Measurements from ENCODE around the gene RPL22L1.

DNA sequence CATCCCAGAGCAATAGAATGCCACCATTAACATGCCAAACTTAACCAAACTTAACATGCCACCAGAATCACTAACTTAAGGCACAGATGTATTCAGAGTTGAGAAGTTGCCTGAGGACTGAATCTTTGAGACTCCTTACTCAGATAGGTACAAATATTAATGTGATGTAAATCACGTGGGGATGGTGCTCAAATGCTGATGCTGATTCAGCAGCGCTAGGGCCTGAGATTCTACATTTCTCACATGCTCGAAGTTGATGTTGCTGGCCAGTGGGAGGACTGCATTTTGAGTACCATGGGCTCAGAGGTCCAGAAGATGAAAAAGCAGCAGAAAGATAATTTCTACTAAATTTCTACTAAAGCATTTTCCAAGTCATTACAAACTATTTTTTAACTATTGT lies 54.1 kb downstream of the RPL22L1 start:
- no peak for TF ChIP-seq CTCF (IDR thresholded peaks at IDR 0.05)
- no peak for TF ChIP-seq JUNB (IDR thresholded peaks at IDR 0.05)
- TF ChIP-seq SREBF2 (IDR thresholded peaks at IDR 0.05) = no peak
- TF ChIP-seq KDM1A (IDR thresholded peaks at IDR 0.05; ENCODE audit: low read depth) = no peak
- no peak for TF ChIP-seq KDM5A (IDR thresholded peaks at IDR 0.05)
- no peak for TF ChIP-seq CHD2 (IDR thresholded peaks at IDR 0.05; ENCODE audit: low read length, partially characterized antibody)
- TF ChIP-seq CHD4 (IDR thresholded peaks at IDR 0.05; ENCODE audit: borderline replicate concordance) = no peak
- no peak for TF ChIP-seq PHF8 (IDR thresholded peaks at IDR 0.05; ENCODE audit: borderline replicate concordance, low read depth)
- TF ChIP-seq ZFP36 (IDR thresholded peaks at IDR 0.05; ENCODE audit: borderline replicate concordance, partially characterized antibody) = no peak
- no peak for TF ChIP-seq FOSB (CRISPR knock-in tag; IDR thresholded peaks at IDR 0.05)
- TF ChIP-seq MAZ (IDR thresholded peaks at IDR 0.05; ENCODE audit: borderline replicate concordance, low read depth, low read length) = no peak
- TF ChIP-seq, protein P1, sequence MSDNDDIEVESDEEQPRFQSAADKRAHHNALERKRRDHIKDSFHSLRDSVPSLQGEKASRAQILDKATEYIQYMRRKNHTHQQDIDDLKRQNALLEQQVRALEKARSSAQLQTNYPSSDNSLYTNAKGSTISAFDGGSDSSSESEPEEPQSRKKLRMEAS (IDR thresholded peaks at IDR 0.05) = no peak
- TF ChIP-seq, protein P2, sequence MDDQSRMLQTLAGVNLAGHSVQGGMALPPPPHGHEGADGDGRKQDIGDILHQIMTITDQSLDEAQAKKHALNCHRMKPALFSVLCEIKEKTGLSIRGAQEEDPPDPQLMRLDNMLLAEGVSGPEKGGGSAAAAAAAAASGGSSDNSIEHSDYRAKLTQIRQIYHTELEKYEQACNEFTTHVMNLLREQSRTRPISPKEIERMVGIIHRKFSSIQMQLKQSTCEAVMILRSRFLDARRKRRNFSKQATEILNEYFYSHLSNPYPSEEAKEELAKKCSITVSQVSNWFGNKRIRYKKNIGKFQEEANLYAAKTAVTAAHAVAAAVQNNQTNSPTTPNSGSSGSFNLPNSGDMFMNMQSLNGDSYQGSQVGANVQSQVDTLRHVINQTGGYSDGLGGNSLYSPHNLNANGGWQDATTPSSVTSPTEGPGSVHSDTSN (IDR thresholded peaks at IDR 0.05) = no peak

Measured in A549 (cell line).